ENCODE measurements around the gene AK8.

DNA sequence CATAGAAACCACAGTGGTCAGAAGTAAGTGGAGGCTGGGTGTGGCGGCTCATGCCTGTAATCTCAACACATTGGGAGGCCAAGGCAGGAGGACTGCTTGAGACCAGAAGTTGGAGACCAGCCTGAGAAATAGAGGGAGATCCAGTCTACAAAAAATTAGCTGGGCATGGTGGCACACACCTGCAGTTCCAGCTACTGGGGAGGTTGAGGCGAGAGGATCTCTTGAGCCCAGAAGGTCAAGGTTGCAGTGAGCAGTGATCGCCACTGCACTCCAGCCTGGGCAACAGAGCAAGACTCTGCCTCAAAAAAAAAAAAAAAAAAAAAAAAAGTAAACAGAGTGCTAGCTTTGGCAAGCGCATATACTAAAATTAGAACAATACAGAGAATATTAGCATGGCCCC is 24.6 kb downstream of the AK8 start:
- no peak for TF ChIP-seq CTCF (IDR thresholded peaks at IDR 0.05)
- TF ChIP-seq POLR2A (IDR thresholded peaks at IDR 0.05): no peak
